GM19025 (cell line): Measurements from ENCODE around the gene SULT1A2.
"Not testable (repeated sequence)": the region's sequence is repeated elsewhere in the genome, so short reads cannot be mapped to it uniquely, and the experiment has no call there.

Source experiments
- ATAC-seq: cut with Tn5 transposase; IDR thresholded peaks from one replicate; pipeline ENCODE4 v1.9.1; 2021; ENCODE audit warnings: mild to moderate bottlenecking, low read depth, moderate library complexity; ENCODE audit not compliant: unreplicated experiment

Gene SULT1A2

GRCh38 chr16:28562199-28562598 lies 34.7 kb downstream of the SULT1A2 start:
- ATAC-seq: no peak

- no peak for ATAC-seq
Observed at GRCh38 chr16:28561557-28562187, 35.2 kb downstream of the SULT1A2 start.

GRCh38 chr16:28558456-28558855 lies 38.4 kb downstream of the SULT1A2 start:
- ATAC-seq: no peak

- no peak for ATAC-seq
Observed at GRCh38 chr16:28556914-28557320, 39.9 kb downstream of the SULT1A2 start.

GRCh38 chr16:28555561-28555960 lies 41.3 kb downstream of the SULT1A2 start:
- ATAC-seq: no peak

GRCh38 chr16:28554634-28555423 lies 42.0 kb downstream of the SULT1A2 start:
- ATAC-seq: no peak

- ATAC-seq: peak; percentile 68
Observed at GRCh38 chr16:28553776-28554633, 42.8 kb downstream of the SULT1A2 start, which contains the start of gene SGF29. SGF29 (plus strand) TSS chr16:28553920; CDS start chr16:28581070, 27,150 bp downstream.

- no peak for ATAC-seq
Observed at GRCh38 chr16:28549301-28549899, 47.5 kb downstream of the SULT1A2 start.

- no peak for ATAC-seq
Observed at GRCh38 chr16:28548306-28548802, 48.5 kb downstream of the SULT1A2 start.

- ATAC-seq: no peak
Observed at GRCh38 chr16:28546626-28547025, 50.2 kb downstream of the SULT1A2 start.

GRCh38 chr16:28545964-28546363 lies 50.9 kb downstream of the SULT1A2 start:
- ATAC-seq: not testable (repeated sequence)

GRCh38 chr16:28544998-28545397 lies 51.9 kb downstream of the SULT1A2 start:
- no peak for ATAC-seq

GRCh38 chr16:28543072-28543471 lies 53.8 kb downstream of the SULT1A2 start:
- no peak for ATAC-seq

GRCh38 chr16:28542646-28543045 lies 54.2 kb downstream of the SULT1A2 start:
- ATAC-seq: no peak
